Gastrocnemius medialis (tissue), 4 donors: ENCODE measurements around the gene SLC38A8.

Experiments
- POLR2A ChIP-seq, 2 donors: fragments of 450-650 bp; IDR thresholded peaks; one replicate each; pipeline ENCODE4 v1.6.1; 2017; ENCODE audit warnings: antibody characterized with exemption in 2 of 2, mild to moderate bottlenecking in 2 of 2, moderate library complexity in 2 of 2
- TF ChIP-seq, protein P1 (sequence below), 5 experiments: fragments of 450-650 bp in 3 of 5; fragments of 200-600 bp in 2 of 5; sonication (generic) in 2 of 5; IDR thresholded peaks in 4 of 5; conservative IDR thresholded peaks in 1 of 5; 1 replicate in 4 of 5; 2 replicates in 1 of 5; pipeline ENCODE4 v1.5.1; 2016 to 2019; ENCODE audit warnings: antibody characterized with exemption in 5 of 5, mild to moderate bottlenecking in 3 of 5, moderate library complexity in 3 of 5

DNA sequence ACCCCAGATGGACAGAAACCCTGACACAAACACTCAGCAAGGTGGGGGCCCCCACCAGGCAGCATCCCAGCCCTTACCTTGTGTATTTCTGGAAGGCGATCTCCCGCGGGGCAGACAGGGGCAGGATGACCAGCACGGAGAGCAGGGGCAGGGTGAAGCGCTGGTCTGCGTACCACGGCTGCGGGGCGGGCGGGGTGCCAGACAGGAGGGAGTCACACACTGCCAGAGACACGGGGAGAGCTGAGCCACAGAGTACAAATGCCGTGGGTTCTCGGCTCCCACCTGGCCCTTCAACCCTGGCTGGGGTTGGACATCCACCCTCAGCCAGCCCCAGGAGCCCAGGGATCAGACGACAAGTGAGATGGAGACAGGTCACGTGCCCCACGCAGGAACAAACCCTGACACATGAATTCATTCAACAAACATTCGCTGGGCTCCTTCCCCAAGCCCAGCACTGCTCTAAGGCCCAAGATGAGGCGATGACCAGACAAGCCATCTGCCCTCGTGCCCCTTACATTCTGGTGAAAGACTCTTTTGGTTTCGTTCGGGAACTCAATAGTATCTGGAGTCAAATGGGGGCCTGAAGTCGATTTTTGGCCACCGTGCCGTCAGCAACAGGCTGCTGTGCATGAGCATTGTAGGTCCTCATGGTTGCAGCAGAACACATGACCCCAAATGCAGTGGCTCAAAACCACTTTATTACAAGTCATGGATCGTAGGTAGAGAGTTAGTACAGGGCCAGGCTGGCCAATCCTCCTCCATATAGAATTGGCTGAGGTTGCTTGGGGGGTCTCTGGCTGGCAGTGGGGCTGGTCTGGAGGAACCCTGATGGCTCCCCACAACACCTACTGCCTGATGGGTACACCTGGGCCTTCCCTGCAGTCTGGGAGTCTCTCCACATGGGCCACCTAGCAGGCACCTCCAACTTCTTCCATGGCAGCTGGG, 9.1 kb downstream of the SLC38A8 start:
- TF ChIP-seq, protein P1, sequence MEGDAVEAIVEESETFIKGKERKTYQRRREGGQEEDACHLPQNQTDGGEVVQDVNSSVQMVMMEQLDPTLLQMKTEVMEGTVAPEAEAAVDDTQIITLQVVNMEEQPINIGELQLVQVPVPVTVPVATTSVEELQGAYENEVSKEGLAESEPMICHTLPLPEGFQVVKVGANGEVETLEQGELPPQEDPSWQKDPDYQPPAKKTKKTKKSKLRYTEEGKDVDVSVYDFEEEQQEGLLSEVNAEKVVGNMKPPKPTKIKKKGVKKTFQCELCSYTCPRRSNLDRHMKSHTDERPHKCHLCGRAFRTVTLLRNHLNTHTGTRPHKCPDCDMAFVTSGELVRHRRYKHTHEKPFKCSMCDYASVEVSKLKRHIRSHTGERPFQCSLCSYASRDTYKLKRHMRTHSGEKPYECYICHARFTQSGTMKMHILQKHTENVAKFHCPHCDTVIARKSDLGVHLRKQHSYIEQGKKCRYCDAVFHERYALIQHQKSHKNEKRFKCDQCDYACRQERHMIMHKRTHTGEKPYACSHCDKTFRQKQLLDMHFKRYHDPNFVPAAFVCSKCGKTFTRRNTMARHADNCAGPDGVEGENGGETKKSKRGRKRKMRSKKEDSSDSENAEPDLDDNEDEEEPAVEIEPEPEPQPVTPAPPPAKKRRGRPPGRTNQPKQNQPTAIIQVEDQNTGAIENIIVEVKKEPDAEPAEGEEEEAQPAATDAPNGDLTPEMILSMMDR (IDR thresholded peaks at IDR 0.05 in 4 of 5, conservative IDR thresholded peaks at IDR 0.05 in 1 of 5): no peak
- TF ChIP-seq POLR2A (IDR thresholded peaks at IDR 0.05): no peak
